Retinal pigment epithelial cell (primary cell): ENCODE measurements around the gene SCIN.
"Not testable (repeated sequence)": the region's sequence is repeated elsewhere in the genome, so short reads cannot be mapped to it uniquely, and the experiment has no call there.

Experiments
- DNase-seq: peaks from one replicate; pipeline ENCODE4 v3.0.0-alpha.2; 2010; ENCODE audit warnings: low read depth
- H3K4me3 ChIP-seq: 2 replicates; pipeline ENCODE4 v1.5.1; 2011; ENCODE audit warnings: mild to moderate bottlenecking, low read length, control low read depth, moderate library complexity
- CTCF ChIP-seq: conservative IDR thresholded peaks from 2 replicates; pipeline ENCODE4 v1.5.1; 2011; ENCODE audit warnings: low read depth, low read length, control low read depth, inconsistent platforms

Gene SCIN

GRCh38 chr7:12661581-12661980 lies 91.1 kb downstream of the SCIN start:
- TF ChIP-seq CTCF, result no peak
- no peak overlapping the region for H3K4me3 ChIP-seq
- no peak for DNase-seq

DNA sequence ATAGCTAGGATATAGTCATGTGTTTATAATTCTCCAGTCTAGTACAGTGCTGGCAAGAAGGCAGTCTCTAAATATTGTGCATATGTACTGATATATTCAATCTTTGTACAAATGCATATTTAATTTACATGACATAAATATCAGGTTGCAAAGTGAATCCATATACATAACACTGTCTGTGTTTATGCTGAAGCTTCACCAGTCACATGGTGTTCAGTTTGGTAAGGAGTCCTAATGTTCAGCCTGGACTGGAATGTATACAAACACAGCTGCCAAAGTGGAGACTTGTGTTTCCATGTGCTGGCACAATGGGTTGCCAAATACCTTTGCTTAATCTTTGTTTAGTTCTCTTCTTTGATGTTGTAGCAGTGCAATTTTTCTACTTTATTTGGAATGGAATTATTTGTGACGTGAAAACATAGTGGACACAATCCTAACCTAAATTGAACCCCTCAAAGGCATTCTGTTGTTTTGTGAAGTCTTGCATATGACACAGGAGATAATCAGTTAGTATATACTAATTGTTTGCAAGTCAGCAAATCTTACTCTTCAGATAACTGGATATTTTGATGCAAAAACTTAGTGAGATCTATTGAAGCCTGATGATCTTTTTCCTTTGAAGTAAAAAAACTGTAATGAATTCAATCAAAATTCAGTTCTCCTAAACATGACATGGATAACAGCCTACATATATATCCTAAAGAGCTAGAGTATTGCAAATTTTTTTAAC lies 99.6 kb downstream of the SCIN start:
- no peak for TF ChIP-seq CTCF
- peak; percentile 43 for DNase-seq
- H3K4me3 ChIP-seq, result no peak overlapping the region

DNA sequence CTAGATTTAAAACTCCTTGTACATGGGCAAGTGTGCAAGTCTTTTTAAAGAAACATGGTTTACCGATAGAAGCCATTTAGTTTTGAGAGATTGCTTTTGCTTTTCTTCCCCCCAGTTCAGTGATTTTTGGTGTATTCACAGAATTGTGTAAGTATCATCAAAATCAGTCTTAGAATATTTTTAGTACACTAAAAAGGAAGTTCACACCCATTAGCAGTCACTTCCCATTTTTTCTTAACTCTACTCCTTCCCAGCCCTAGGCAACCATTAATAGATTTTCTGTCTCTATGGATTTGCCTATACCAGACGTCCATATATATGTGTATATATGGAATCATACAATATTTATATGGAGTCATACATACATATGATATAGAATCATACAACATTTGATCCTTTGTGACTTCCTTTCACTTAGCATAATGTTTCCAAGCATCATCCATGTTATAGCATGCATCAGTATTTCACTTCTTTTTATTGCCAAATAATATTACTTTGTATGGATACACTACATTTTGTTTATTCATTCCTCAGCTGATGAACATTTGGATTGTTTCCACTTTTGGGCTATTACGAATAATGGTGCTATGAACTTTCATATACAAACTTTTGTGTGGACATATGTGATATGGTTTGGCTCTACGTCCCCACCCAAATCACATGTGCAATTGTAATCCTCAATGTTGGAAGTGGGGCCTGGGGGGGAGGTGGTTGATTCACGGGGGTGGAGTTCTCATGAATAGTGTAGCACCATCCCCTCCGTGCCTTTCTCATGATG lies 100.4 kb downstream of the SCIN start:
- DNase-seq, result no peak
- H3K4me3 ChIP-seq, result no peak overlapping the region
- TF ChIP-seq CTCF, result no peak

DNA sequence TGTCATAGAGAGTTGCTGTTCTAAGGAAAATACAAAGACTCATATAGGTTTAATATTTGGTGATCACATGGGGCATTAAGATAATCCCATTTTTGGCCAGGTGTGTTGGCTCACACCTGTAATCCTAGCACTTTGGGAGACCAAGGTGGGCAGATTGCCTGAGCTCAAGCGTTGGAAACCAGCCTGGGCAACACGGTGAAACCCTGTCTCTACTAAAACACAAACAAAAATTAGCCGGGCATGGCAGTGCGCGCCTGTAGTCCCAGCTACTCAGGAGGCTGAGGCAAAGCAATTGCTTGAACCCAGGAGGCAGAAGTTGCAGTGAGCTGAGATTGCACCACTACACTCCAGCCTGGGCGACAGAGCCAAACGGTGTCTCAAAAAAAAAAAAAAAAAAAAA lies 102.9 kb downstream of the SCIN start:
- H3K4me3 ChIP-seq, DNase-seq: not testable (repeated sequence)

DNA sequence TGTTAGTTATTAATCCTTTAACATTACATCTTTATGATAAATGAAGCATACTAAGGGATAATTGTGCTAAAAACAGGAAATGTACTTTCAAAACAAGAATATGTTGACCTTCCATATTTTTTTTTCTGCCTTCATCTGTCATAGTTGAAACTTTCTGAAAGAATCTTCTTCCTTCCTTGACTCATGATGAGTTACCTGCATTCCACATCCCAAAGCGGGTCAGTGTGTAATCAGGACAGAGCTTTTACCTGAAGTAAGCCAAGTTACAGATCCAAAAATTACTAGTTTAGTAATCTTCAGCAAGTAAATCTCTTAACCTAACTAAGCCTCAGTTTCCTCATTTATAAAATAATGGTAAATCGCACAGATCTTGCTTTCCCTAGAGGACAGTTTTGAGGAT lies 103.5 kb downstream of the SCIN start:
- DNase-seq, result no peak
- TF ChIP-seq CTCF, result no peak
- H3K4me3 ChIP-seq, result no peak overlapping the region

DNA sequence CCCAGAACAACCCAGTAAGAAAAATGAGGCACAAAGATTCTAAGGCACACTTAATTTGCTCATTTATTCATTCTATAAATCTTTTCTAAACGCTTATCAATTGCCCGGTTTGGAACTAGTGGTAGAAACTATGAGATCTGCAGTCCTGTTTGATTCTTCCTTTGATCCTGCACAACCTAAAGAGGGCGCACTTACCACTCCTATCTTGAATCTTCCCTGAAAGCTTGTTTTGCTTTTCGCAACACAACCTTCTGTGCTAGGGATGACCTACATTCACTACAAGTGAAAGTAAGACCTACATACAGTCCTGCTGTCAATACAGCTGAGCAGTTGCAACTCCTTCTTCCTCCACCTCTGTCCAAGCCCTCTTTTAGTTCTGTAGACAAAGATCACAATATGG lies 104.3 kb downstream of the SCIN start:
- H3K4me3 ChIP-seq, result no peak overlapping the region
- TF ChIP-seq CTCF, result peak; percentile 41
- no peak for DNase-seq

DNA sequence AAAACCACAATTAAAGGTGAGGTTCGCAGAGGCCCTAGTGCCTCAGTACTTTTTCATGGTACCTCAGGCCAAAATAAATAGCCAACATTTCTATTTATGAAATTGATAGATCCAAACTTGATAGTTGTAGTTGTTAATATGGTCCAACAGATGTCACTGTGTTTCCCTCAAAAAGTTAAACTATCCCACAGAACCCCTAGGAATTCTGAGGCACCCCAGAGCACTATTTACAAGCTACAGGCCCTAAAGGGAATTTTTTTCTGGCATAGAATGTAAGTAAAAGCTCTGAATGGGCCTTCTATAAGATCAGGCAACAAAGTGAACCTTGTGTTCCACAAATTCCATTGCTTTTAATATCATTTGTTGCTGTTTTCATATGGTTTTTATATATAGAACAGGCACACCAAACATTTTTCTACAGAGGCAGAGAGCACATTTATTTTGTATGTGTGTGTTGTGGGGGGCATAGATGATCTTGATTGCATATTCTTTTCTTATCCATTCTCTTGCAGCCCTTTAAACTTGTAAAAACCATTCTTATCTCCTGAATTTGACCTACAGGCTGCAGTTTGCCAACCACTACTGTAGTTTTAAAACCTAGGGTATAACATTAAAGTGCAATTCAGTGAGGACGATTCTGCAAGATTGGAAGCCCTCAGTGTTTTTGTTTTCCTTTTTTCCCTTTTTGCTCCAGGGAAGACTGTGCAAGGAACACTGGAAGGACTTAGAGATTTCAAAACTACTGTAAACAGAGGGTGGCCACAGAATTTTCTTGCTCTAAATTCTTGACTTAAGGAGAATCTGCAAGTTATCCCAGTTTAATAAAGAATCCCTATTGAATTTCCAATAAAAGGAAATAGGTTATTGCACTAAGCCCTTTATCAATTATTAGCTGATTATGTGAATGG lies 113.4 kb downstream of the SCIN start:
- no peak for DNase-seq
- TF ChIP-seq CTCF, result peak; percentile 34
- H3K4me3 ChIP-seq, result no peak overlapping the region
